Mammary epithelial cell (primary cell): ENCODE results near the gene IL17RB.

Experiments
- CTCF ChIP-seq, 2 donors: IDR thresholded peaks in 1 of 2; conservative IDR thresholded peaks in 1 of 2; 2 replicates each; pipeline ENCODE4 v1.5.1; 2011 to 2012; ENCODE audit warnings: inconsistent platforms in 2 of 2, low read length in 2 of 2, mild to moderate bottlenecking in 2 of 2, control low read depth in 1 of 2, low read depth in 1 of 2; ENCODE audit not compliant: insufficient read depth in 1 of 2; ENCODE audit errors: extremely low read depth in 1 of 2
- EZH2 ChIP-seq: IDR thresholded peaks from 2 replicates; pipeline ENCODE4 v1.6.1; 2012; ENCODE audit warnings: low read length, inconsistent platforms, borderline replicate concordance

- TF ChIP-seq CTCF (conservative IDR thresholded peaks at IDR 0.05 in 1 of 2, IDR thresholded peaks at IDR 0.05 in 1 of 2; ENCODE audit: extremely low read depth in 1 of 2, insufficient read depth in 1 of 2, low read depth in 1 of 2, low read length in 2 of 2) (no peak), EZH2 (no peak)
These were observed 44.0 kb upstream of the IL17RB start for GRCh38 chr3:53802256-53802880.
